GM08714 (cell line): ENCODE data around the gene IGF2.

Source experiments
- H3K4me3 ChIP-seq: fragments of 200-500 bp; sonication (Bioruptor generic); 2 replicates; pipeline ENCODE4 v1.5.1; 2014; ENCODE audit warnings: mild to moderate bottlenecking, low read length, inconsistent platforms
- ZNF274 ChIP-seq: IDR thresholded peaks from 2 replicates; pipeline ENCODE4 v1.6.1; 2012; ENCODE audit warnings: mild to moderate bottlenecking, low read depth, low read length

The IGF2 gene

GRCh38 chr11:2151500-2152257 lies 12.5 kb upstream of the IGF2 start:
- no peak overlapping the region for H3K4me3 ChIP-seq
- no peak for TF ChIP-seq ZNF274

- no peak for TF ChIP-seq ZNF274
- no peak overlapping the region for H3K4me3 ChIP-seq
Measured at GRCh38 chr11:2149864-2150847, 11.0 kb upstream of the IGF2 start.

GRCh38 chr11:2149460-2149859 lies 10.3 kb upstream of the IGF2 start:
- no peak for TF ChIP-seq ZNF274
- no peak overlapping the region for H3K4me3 ChIP-seq

- no peak for TF ChIP-seq ZNF274
- H3K4me3 ChIP-seq = no peak overlapping the region
Measured at GRCh38 chr11:2148595-2148994, 9.4 kb upstream of the IGF2 start.

- no peak overlapping the region for H3K4me3 ChIP-seq
- TF ChIP-seq ZNF274 = no peak
Measured at GRCh38 chr11:2147391-2147790, 8.2 kb upstream of the IGF2 start.

GRCh38 chr11:2146051-2146450 lies 6.9 kb upstream of the IGF2 start:
- no peak overlapping the region for H3K4me3 ChIP-seq
- TF ChIP-seq ZNF274 = no peak

- TF ChIP-seq ZNF274 = no peak
- H3K4me3 ChIP-seq = no peak overlapping the region
Measured at GRCh38 chr11:2144544-2145248, 5.5 kb upstream of the IGF2 start.

- TF ChIP-seq ZNF274 = no peak
- H3K4me3 ChIP-seq = no peak overlapping the region
Measured at GRCh38 chr11:2143799-2144543, 4.8 kb upstream of the IGF2 start.

- no peak for TF ChIP-seq ZNF274
- H3K4me3 ChIP-seq = no peak overlapping the region
Measured at GRCh38 chr11:2143477-2143798, 4.2 kb upstream of the IGF2 start.

- no peak overlapping the region for H3K4me3 ChIP-seq
- no peak for TF ChIP-seq ZNF274
Measured at GRCh38 chr11:2142762-2143202, 3.6 kb upstream of the IGF2 start.

- TF ChIP-seq ZNF274 = no peak
- no peak overlapping the region for H3K4me3 ChIP-seq
Measured at GRCh38 chr11:2142300-2142759, 3.1 kb upstream of the IGF2 start.

- H3K4me3 ChIP-seq = no peak overlapping the region
- no peak for TF ChIP-seq ZNF274
Measured at GRCh38 chr11:2140411-2141400, 1.5 kb upstream of the IGF2 start.

- H3K4me3 ChIP-seq = no peak overlapping the region
- no peak for TF ChIP-seq ZNF274
Measured at GRCh38 chr11:2139621-2140337, 590 bp upstream of the IGF2 start.
